PFSK-1 (cell line): Measurements from ENCODE around the gene GAS7.

ENCODE experiments used
- FOXP2 ChIP-seq: optimal IDR thresholded peaks from 2 replicates; pipeline ENCODE3; 2011; ENCODE audit warnings: borderline replicate concordance, control low read depth, inconsistent platforms; ENCODE audit not compliant: insufficient read depth; ENCODE audit errors: extremely low read length, extremely low read depth
- POLR2AphosphoS5 ChIP-seq: IDR thresholded peaks from 2 replicates; pipeline ENCODE4 v1.6.1; 2012; ENCODE audit warnings: low read depth, mild to moderate bottlenecking, control low read depth, low read length, moderate library complexity
- SIN3A ChIP-seq: IDR thresholded peaks from 2 replicates; pipeline ENCODE4 v1.6.1; 2012; ENCODE audit warnings: mild to moderate bottlenecking, low read length, moderate library complexity, borderline replicate concordance; ENCODE audit not compliant: insufficient read depth
- TAF1 ChIP-seq: IDR thresholded peaks from 2 replicates; pipeline ENCODE4 v1.6.1; 2012; ENCODE audit warnings: low read length, control low read depth, borderline replicate concordance; ENCODE audit not compliant: insufficient read depth
- TF ChIP-seq, protein P1 (sequence below), 2 experiments: IDR thresholded peaks; 2 replicates each; pipeline versions ENCODE4 v1.6.1 to v1.8.0; 2011 to 2012; ENCODE audit warnings: low read depth in 2 of 2, low read length in 2 of 2, control low read depth in 1 of 2, inconsistent platforms in 1 of 2, mild to moderate bottlenecking in 1 of 2, moderate library complexity in 1 of 2; ENCODE audit not compliant: insufficient read depth in 1 of 2

The GAS7 gene

GRCh38 chr17:9900784-9901183 lies 297.6 kb downstream of the GAS7 start:
- no peak for TF ChIP-seq FOXP2
- TF ChIP-seq, protein P1, sequence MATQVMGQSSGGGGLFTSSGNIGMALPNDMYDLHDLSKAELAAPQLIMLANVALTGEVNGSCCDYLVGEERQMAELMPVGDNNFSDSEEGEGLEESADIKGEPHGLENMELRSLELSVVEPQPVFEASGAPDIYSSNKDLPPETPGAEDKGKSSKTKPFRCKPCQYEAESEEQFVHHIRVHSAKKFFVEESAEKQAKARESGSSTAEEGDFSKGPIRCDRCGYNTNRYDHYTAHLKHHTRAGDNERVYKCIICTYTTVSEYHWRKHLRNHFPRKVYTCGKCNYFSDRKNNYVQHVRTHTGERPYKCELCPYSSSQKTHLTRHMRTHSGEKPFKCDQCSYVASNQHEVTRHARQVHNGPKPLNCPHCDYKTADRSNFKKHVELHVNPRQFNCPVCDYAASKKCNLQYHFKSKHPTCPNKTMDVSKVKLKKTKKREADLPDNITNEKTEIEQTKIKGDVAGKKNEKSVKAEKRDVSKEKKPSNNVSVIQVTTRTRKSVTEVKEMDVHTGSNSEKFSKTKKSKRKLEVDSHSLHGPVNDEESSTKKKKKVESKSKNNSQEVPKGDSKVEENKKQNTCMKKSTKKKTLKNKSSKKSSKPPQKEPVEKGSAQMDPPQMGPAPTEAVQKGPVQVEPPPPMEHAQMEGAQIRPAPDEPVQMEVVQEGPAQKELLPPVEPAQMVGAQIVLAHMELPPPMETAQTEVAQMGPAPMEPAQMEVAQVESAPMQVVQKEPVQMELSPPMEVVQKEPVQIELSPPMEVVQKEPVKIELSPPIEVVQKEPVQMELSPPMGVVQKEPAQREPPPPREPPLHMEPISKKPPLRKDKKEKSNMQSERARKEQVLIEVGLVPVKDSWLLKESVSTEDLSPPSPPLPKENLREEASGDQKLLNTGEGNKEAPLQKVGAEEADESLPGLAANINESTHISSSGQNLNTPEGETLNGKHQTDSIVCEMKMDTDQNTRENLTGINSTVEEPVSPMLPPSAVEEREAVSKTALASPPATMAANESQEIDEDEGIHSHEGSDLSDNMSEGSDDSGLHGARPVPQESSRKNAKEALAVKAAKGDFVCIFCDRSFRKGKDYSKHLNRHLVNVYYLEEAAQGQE (IDR thresholded peaks at IDR 0.05; ENCODE audit: insufficient read depth in 1 of 2, low read depth in 2 of 2, low read length in 2 of 2) = no peak
- TF ChIP-seq TAF1 = no peak
- no peak for TF ChIP-seq POLR2AphosphoS5
- no peak for TF ChIP-seq SIN3A

DNA sequence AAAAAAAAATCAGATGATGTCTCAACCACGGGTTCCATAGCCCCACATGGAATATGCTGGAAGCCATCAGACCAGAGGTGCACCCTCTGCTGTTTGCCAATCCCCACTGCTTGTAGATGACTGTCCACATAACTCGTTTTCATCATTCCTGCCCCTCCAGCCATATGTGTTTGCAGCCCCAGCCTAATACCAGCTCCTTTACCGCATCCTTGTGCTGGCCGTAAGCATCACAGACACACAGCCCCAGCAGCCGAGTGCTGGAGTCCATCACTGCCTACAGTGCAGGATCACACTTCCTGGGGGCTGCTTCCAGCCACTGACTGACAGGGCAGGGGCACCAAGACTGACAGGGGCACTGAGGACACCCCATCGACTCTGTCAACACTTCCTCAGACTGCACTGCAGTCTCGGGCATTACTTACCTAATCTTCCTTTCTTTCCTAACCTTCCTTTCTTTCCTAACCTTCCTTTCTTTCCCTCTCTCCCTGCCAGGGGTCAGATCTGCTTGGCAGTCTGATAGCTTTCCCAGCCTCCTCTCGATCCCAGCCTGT lies 298.3 kb downstream of the GAS7 start:
- TF ChIP-seq, protein P1 (IDR thresholded peaks at IDR 0.05; ENCODE audit: insufficient read depth in 1 of 2, low read depth in 2 of 2, low read length in 2 of 2) = no peak
- no peak for TF ChIP-seq POLR2AphosphoS5
- no peak for TF ChIP-seq FOXP2
- TF ChIP-seq SIN3A = no peak
- TF ChIP-seq TAF1 = no peak

- TF ChIP-seq TAF1 = no peak
- no peak for TF ChIP-seq FOXP2
- no peak for TF ChIP-seq POLR2AphosphoS5
- TF ChIP-seq SIN3A = no peak
- TF ChIP-seq, protein P1 (IDR thresholded peaks at IDR 0.05; ENCODE audit: insufficient read depth in 1 of 2, low read depth in 2 of 2, low read length in 2 of 2) = no peak
Measured at GRCh38 chr17:9899280-9900043, 298.9 kb downstream of the GAS7 start.

- TF ChIP-seq SIN3A = no peak
- TF ChIP-seq FOXP2 = no peak
- no peak for TF ChIP-seq TAF1
- TF ChIP-seq, protein P1 (IDR thresholded peaks at IDR 0.05; ENCODE audit: insufficient read depth in 1 of 2, low read depth in 2 of 2, low read length in 2 of 2) = no peak
Measured at GRCh38 chr17:9898812-9899211, 299.6 kb downstream of the GAS7 start.

DNA sequence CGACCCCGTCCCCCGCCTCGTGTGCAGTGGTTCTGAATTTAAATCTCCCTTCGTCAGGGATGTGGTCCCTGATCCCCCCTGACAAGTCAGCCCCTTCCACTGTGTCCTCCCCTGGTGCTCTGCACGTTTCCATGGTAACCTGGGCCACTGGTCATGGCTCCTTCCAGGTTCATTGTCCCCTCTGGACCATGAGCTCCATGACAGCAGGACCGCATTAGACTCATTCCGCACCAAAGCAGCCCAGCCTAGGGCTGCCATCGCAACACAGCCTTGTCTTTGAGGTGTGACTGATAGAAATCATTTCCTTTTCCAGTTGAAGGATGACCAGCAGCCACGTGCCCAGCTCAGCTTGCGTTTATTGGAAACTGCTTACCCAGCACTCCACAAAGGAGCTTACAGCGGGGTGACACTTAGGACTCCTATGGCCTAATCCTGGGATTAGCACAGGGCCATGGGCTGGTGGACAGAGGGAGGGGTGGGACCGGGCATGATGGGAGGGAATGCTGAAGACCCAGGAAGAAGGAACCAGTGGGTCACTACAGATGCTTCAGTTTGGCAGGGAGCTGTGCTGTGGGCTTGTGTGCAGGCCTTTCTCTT lies 300.9 kb downstream of the GAS7 start:
- no peak for TF ChIP-seq FOXP2
